HG03520 (cell line): ENCODE measurements around the gene COMT.

Source experiments
- ATAC-seq: cut with Tn5 transposase; IDR thresholded peaks from one replicate; pipeline ENCODE4 v1.9.1; 2021; ENCODE audit warnings: mild to moderate bottlenecking, moderate library complexity; ENCODE audit not compliant: unreplicated experiment

The COMT gene

DNA sequence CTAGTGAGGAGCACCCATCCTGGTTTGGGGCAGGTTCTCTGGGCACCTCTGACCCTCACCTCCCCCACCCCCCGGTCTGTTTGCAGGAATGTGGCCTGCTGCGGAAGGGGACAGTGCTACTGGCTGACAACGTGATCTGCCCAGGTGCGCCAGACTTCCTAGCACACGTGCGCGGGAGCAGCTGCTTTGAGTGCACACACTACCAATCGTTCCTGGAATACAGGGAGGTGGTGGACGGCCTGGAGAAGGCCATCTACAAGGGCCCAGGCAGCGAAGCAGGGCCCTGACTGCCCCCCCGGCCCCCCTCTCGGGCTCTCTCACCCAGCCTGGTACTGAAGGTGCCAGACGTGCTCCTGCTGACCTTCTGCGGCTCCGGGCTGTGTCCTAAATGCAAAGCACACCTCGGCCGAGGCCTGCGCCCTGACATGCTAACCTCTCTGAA, 26.9 kb downstream of the COMT start:
- no peak for ATAC-seq

DNA sequence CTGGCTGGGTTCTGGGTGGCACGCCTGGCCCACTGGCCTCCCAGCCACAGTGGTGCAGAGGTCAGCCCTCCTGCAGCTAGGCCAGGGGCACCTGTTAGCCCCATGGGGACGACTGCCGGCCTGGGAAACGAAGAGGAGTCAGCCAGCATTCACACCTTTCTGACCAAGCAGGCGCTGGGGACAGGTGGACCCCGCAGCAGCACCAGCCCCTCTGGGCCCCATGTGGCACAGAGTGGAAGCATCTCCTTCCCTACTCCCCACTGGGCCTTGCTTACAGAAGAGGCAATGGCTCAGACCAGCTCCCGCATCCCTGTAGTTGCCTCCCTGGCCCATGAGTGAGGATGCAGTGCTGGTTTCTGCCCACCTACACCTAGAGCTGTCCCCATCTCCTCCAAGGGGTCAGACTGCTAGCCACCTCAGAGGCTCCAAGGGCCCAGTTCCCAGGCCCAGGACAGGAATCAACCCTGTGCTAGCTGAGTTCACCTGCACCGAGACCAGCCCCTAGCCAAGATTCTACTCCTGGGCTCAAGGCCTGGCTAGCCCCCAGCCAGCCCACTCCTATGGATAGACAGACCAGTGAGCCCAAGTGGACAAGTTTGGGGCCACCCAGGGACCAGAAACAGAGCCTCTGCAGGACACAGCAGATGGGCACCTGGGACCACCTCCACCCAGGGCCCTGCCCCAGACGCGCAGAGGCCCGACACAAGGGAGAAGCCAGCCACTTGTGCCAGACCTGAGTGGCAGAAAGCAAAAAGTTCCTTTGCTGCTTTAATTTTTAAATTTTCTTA, 27.8 kb downstream of the COMT start:
- no peak for ATAC-seq

DNA sequence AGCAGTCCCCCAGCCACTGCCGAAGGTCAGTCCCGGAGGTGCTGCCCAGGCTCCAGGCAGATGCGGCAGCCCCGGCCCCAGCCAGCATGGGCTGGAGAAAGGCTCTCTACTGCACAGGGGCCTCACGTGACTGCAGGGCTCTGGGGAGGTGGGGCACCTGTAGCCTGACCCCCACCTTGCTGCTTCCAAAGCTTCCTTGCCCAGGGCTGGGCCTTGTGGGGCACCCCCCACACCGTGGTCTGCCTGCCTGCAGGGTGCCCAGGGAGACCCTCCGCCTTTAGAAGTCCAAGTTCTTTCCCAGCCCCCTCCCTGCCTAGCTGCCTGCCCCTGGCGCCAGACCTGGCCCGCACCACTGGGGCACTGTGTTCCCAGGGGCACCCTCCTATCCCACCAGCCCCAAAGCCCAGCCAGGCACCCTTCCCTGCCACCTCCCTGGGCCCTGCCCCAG, 28.5 kb downstream of the COMT start:
- no peak for ATAC-seq

DNA sequence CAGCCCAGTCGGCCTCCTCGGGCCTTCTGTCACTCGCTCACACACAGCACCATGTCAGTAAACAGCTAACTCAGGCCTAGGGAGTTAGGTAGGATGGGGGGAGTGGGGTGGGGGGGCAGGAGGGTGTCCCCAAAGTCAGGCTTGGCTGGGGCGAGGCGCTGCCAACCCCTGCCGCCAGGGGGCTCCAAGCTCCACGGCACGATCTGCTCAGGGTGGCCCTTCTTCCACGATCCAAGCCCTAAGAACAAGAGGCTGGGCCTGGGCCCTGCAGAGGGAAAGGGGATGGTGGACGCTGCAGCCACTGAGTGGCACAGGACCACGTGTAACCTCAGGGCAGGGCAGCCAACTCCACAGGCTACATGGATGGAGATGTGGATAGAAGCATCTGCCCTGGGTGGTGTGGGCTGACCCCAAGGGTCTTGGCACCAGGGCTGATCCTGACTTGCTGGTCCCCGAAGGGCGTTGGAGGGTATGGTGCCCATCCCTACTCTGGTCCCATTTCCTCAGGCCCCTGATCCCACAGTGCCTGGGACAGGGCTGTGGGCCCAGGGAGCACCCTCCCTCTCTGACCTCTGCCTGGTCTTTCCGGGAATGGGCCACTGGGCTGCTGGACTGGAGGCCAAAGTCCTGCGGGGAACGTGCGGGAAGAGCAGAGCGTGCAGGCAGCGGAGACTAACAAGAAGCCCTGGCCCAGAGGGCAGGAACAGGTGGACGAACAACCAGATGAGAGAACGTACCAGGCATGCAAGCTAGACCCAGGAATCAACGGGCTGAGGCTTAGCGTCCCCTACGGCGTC, 29.1 kb downstream of the COMT start:
- ATAC-seq: no peak

DNA sequence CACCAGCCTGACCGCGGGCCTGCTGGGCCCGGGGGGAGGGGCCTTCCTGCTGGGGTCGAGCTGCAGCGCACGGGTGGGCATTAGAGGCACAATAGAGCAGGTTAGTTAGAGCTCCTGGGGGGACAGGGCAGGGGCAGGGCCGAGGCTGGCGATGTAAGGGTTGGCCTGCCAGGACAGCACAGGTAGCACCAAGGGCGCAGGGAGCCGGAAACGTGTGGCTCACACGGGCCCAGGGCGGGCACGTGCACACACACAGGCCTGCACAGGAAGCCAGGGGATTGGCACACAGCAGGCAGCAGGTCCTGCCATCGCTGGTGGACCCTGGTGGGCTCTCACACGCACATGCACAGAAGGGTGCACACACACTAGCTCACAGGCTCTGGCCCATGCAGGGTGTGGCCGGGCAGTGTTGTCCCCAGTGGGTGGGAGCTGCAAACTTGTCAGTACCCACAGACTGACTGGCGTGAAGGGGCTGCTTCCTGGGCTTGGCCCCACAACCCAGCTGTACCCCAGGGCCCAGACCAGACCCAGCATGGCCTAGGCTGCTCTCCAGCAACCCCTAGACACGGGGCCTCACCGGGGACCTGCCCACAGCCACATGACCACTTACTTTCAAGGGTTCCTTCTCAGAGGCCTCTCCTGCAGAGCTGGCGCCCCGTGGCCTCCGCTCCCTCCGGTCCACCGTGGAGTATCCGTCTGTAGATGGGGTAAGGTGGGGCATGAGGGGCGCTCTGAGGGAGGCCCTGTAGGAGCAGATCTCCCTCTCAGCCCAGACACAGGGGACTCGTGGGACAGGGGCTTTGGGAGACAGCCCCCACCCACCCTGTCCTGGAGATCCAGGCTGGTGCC, 29.9 kb downstream of the COMT start:
- no peak for ATAC-seq

DNA sequence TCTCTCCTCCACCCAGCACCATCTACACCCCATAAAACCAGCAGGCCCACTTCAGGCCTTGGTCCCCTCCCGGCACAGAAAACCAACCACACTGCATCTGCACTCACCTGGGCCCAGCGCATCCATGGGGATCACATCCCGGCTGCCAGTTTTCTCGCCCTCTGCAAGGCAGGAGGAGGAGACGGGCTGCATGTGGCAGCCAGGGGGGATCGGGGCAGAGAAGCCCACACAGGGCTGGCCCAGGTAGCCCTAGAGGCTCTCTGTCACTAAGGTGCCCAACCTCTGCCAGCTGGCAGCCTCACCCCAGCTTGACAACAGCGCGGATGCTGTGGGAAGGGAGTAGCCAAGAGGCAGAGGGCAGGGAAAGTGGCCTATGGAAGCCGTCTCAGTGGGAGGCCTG, 30.7 kb downstream of the COMT start:
- no peak for ATAC-seq

DNA sequence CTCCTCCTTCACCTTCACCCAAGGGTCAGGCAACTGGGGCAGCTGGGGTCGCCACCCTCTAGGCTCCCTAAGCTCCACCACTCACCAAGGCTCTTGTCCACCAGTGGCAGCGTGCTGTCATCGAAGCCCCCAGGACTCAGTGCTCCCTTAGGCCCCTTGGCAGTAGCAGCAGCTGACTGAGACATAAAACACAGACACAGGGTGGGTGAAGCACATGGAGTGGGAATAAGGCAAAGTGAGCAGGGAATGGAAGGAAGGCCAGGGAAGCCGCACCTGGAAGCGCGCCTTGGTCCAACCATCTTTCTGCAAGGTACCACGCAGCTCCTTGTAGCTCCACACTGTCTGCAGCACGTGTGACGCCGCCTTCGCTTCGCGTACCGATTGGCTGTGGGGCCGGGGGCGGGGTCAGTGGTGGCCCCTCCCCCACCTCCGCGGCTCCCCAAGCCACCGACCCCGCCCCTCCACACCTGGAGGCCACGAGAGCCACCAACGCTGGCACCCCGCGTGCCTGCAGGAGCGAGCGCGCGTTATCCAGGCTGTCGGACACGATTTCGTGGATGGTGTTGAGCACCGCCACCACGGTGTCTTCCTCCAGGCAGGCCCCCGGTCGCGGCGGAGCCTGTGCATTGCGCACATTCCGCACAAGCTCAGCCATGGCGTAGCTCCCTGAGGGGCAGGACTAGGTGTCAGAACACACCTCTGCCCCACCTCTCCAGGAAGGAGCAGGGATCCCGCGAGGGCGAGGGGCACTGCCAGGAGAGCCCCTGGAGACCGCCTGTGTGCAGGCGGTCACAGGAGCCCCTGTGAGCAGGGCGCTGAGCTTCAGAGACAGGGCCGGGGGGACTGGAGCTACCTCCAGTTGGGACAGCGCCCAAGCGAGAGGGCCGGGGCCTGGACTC, 31.3 kb downstream of the COMT start:
- ATAC-seq: no peak

DNA sequence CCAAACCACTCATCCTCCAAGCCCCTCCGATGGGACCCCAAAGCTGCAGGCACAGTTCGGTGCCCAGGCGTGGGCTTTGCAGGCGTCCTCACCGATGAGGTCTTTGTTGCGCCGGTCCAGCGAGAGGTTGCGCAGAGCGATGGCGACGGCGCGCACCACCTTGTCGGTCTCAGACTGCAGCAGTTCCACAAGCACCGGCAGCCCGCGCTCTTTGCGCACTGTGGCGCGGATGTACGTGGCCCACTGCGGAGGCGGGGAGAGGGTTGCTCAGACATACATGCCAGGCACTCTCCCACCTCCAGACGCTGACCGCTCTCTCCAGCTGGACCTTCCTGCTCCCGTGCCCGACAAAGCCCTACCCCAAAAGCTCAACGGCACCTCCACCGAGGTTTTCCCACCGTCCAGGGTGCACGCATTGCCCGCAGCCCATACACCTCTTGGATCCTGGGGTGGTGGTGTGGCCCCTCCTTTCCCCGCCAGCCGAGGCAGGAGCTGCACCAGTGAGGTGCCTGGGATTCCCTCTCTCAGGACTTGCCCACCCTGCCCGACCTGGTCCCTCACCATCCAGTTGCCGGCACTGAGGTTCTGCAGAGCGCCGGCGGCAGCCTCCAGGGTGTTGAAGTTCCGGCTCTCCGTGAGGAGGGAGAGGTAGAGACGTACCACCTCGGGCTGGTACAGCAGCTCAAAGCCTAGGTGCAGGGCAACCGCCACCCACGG, 32.1 kb downstream of the COMT start:
- ATAC-seq: no peak

DNA sequence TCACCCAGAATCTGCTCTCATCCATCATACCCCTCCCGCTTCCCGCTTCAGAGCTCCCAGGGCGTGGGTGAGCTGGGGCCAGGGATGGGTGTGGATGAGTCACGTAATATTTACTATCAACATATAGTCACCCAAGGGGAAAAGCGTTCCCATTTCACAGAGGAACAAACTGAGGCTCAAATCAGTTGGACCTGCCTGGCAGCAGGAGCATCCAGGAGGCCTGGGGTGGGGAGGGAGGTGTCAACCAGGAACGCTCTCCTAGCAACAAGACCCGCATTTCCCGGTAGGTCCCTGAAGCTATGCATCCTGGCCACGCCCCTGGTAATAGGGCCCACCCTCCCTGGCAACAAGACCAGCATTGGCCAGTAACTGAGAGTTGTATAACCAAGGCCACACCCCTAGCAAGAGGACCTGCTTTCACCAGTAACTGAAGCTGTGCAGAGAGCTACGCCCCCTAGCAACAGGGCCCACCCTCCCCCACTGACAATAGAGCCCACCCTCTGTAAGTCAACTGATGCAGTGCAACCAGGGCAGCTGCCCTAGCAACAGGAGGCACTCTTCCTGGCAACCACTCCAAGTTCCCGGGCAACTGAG, 32.8 kb downstream of the COMT start:
- no peak for ATAC-seq

DNA sequence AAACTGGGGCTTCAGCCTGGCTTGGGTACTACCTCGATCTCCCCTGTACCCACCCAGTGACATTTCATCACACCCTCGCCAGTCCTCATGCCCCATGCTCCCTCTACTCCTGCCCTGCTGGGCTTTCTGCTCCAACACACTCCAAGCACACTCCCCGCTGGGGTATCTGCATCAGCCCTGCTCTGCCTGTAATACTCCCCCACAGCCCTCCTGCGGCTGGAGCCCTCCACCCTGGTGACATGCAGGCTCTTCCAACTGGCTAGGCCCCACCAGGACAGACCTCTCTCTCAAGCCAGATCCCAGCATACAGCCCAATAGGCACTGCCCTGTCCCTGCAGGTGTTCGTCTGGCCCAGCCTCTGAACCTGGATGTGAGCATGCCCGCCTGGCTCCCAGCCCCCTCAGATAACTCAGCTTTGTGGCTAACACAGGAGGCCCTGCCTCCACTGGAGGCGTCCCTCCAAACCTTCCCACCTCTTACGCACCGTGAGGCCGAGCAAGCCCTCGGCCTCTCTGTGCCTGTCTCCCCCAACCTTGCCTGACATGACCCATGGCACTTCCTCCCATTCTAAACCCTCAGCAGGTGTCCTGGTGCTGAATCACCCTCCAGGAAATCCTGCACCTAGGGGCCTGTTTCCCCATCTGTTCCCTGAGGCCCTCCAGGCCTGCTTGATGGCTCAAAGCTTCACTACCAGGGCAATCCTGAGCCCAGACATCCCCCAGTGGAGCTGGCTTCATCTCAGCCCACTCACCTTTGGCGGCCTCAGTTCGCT, 33.5 kb downstream of the COMT start:
- no peak for ATAC-seq

DNA sequence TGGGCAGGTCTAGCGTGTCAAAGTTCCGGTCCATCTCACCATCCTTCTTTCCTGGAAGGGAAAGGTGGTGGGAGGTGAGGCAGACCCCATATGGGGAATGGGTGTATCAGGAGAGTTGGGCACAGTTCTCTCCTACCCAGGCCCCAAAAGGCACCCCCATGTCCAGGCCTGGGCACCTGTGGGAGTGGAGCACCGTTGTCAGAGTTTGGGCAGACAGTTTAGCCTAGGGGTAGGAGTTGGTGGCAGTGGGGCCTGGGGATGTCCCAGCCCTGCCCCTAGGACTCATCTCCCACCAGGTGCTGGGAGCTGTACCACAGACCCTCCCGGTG, 34.1 kb downstream of the COMT start:
- no peak for ATAC-seq

DNA sequence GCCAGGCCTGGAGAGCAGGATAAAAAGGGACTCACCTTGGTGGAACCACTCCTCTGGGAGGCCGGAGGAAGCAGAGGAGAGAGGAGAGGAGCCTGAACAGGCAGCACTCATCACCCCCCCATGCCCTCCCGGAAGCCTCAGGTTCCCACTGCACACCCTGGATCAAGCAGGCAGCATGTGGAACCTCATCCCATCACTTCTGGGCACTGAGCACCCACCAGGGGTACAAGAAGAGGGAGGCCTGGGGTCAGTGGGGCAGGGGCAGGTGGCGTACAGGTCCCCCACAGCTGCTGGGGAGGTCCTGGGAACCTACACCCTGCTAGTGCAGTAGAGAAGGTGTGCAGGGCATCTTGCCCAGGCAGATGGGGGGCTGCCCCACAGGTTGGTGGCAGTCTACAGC, 35.1 kb downstream of the COMT start:
- no peak for ATAC-seq

DNA sequence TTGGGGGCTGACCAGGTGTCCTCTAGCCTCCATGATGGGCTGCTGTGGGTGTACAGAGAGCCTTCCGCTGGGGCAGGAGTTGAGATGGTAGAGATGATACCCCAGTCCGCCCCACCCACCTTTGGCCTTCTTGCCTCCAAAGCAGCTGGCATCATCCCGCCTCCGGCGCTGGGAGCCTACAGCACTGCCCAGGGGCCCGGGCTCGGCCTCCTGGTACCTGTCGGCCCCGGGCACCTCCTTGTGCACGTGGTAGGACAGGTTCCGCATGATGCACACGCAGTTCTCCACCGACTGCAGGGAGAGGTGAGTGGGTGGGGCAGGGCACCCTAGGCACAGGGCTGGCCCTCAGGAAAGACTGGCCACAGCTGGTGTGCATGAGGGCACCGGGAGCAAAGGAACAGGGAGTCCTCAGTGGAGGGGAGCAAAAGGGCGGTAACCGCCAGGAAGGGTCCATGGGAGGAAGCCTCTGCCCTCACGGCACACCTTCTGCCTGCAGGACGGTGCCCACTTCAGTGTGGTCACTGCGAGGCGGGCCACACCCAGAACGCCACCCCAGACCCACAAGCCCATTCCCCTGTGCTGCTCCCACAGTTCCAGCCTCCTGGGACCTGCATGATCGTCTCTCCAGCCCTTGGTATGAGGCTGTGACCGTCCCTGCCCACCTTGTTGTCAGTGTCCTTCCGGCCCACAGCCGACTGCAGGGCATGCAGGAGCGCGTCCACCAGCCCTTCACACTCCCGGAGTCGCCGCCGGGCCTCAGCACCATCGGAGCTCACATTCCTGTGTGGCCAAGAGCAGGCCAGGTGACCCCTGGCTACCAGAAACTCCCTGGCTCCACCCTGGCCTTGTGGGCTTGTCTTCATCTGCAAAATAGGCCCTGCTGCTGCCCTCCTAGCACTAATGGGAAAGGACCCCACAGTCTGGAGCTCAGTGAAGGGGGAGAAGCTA, 36.0 kb downstream of the COMT start:
- no peak for ATAC-seq

DNA sequence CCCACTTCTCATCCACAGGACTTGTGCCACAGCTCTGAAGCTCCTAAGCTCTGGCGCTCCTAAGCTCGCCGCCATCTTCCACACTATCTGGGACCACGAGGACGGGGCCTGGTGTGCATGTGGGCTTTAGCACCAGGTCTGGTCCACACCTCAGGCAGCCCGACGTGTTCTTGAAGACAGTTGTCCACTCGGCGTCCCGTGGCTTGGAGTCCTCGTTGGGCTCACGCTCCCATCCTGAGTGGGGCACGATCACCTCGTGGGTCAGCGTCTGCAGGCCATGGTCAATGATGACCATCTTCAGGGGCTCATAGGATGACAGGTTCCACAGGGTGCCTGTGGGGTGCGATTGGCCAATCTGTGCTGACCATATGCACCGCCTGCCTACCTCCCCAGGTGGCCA, 37.2 kb downstream of the COMT start:
- ATAC-seq: no peak

DNA sequence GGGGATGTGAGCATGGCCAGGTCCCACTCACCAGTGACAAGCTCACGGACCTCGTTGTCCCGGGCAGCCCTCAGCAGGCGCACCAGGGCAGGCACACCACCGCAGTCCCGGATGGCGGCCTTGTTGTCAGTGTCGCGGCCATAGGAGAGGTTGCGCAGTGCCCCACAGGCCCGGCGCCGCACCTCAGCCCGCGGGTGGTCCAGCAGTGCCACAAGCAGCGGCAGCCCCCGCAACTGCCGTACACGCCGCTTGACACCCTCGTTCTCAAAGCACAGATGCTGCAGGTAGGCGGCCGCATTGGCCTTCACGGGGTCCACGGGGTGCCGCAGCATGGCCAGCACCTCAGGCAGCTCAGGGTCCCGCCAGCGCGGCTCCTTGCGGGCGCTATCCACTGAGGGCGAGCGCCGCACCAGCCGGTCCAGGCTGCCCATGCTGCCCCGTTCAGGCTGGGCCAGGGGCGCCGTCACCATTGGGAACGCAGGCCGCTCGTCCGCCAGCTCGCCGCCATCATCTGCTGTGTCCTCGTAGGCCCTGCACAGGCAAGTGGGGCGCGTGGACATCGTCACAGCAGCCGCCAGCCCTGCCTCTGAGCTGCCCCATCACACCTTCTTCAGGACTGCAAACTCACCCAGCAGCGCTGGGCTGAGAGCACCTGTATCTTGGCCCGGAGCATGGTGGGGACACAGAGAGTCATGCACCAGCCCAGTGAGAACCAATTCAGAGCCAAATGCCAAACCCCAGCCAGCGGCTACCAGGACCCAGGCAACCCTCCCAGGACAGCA, 38.3 kb downstream of the COMT start:
- ATAC-seq: no peak

DNA sequence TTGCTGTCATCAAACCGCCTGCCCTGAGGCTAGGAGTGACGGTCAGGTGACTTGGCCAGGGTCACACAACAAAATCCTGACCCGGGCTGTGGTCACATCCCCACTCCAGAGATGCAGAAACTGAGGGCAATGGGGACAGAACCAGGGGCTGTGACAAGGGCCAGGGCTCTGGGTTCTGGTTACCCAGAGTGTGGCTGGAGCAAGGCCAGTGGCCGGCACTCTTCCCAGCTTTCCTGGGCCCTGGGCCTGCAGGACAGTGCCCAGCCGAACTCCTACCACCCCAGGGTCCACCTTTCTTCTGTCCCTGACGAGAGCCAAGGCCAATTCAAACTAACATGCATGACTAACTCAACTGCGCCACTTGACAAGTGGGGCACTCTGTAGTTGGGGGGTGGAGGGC, 39.2 kb downstream of the COMT start:
- no peak for ATAC-seq
